DMS79 treated with DMSO at 0.1 percent for 48 hours (cell line): ENCODE results near the gene IDH2.
"Not testable (repeated sequence)": the region's sequence is repeated elsewhere in the genome, so short reads cannot be mapped to it uniquely, and the experiment has no call there.

Experiments used
- DNase-seq: peaks from one replicate; lab custom pipeline; 2025; lab: John Stamatoyannopoulos, UW

Gene IDH2

GRCh38 chr15:90101969-90102890 lies at the start of gene IDH2:
Gene IDH2 (minus strand): TSS chr15:90102468. CDS start chr15:90102390, 78 bp downstream.
- peak; percentile 32 for DNase-seq

DNA sequence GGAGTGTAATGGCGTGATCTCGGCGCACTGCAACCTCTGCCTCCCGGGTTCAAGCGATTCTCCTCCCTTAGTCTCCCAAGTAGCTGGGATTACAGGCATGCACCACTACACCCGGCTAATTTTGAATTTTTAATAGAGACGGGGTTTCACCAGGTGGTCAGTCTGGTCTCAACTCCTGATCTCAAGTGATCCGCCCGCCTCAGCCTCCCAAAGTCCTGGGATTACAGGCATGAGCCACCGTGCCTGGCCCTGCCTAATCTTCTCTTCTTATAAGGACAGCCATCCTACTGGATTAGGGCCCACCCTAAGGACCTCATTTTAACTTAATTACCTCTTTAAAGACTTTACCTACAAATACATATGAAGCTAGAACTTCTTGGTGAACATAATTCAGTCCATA lies 48.3 kb upstream of the IDH2 start:
- not testable (repeated sequence) for DNase-seq

- DNase-seq: no peak
Measured at GRCh38 chr15:90149609-90150340, 47.5 kb upstream of the IDH2 start.

GRCh38 chr15:90146198-90146761 lies 44.0 kb upstream of the IDH2 start:
- not testable (repeated sequence) for DNase-seq

DNA sequence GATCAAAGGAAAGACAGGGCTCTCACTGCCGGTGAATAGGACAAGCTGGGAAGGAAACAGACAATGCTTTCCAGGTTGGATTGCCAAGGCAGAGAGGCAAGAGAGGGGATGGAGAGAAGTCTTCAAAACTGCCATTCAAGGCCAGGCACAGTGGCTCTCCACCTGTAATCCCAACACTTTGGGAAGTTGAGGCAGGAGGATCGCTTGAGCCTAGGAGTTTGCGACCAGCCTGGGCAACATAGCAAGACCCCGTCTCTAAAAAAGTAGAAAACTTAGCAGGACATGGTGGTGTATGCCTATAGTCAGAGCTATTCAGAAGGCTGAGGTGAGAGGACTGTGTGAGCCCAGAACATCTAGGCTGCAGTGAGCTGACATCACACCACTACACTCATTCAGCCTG lies 43.5 kb upstream of the IDH2 start:
- no peak for DNase-seq

DNA sequence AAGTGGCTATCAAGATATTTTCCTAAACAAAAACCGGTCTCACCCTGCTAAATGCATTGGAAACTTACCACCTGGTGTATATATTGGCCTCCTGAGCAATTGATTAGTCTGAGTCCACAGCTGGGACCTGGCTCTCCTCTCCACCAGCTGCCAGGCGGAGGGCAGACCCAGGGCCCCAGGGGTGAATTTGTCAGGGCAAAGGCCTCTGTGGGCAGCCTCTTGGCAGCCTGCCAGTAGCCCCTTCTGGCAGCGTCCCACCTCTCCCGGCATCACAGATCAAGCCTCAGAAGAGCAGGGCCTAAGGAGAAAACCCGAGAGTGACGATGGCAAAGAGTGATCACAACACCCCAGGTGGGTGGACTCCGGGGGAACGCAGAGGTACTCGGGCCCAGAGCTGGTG lies 43.0 kb upstream of the IDH2 start:
- no peak for DNase-seq

DNA sequence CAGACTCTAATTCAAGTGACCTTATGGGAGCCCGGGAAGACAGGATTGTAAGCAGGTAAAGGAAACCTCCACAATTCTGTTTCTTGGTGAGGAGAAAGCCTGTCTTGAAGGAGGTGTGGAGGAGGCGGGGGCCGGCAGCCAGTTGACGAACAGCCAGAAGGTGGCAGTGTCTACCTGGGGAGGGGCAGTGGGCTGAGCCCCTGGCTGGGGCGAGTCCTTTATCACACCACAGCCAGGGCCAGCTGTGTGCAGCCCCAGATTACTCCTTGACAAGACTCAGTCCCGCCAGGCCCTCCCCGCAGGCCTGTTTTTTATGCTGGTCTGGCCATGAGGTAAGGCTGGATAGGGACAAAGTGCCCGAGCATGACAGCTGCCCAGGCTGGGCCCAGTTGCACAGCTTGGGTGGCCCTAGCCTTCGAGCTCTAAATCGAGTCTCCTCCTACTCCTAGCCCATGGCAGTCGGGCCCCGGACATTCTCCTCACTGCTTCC lies 40.9 kb upstream of the IDH2 start:
- DNase-seq: peak; percentile 22

- DNase-seq: no peak
Measured at GRCh38 chr15:90142216-90143165, 40.2 kb upstream of the IDH2 start.

- no peak for DNase-seq
Measured at GRCh38 chr15:90141646-90142045, 39.4 kb upstream of the IDH2 start.

- DNase-seq: not testable (repeated sequence)
Measured at GRCh38 chr15:90139549-90139948, 37.3 kb upstream of the IDH2 start.

GRCh38 chr15:90138071-90138833 lies 36.0 kb upstream of the IDH2 start:
- no peak for DNase-seq

DNA sequence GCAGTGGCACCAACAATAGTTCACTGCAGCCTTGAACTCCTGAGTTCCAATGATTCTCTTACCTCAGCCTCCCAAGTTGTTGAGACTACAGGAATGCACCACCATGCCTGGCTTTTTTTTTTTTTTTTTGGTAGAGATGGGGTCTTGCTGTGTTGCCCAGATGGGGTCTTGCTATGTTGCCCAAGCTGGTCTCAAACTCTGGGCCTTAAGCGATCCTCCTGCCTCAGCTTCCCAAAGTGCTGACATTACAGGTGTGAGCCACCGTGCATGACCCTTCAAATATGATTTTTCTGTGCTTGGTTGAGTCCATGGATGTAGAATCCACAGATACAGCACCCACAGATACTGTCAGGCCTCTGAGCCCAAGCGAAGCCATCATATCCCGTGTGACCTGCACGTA lies 30.2 kb upstream of the IDH2 start:
- DNase-seq: no peak

DNA sequence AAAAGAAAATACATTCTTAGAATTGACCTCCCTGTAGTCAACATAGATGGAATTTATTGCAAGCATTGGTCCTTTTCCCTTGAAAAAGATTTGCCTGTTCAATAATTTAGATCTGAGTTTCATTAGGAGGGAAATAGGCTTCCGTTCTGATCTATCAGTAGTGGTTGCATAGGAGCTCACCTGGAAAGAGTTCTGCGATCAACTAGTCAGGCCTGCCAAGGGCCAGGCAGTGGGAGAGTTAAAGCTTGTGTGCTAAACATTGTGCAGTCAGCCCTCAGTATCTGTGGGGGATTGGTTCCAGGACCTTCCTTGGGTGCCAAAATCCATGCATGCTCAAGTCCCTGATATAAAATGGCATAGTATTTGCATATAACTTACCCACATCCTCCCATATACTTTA lies 29.6 kb upstream of the IDH2 start:
- DNase-seq: no peak

GRCh38 chr15:90130291-90130690 lies 28.0 kb upstream of the IDH2 start:
- DNase-seq: no peak

GRCh38 chr15:90126596-90127435 lies 24.5 kb upstream of the IDH2 start:
- no peak for DNase-seq

- DNase-seq: no peak
Measured at GRCh38 chr15:90126022-90126421, 23.8 kb upstream of the IDH2 start.

GRCh38 chr15:90124507-90124906 lies 22.2 kb upstream of the IDH2 start:
- DNase-seq: peak; percentile 1

DNA sequence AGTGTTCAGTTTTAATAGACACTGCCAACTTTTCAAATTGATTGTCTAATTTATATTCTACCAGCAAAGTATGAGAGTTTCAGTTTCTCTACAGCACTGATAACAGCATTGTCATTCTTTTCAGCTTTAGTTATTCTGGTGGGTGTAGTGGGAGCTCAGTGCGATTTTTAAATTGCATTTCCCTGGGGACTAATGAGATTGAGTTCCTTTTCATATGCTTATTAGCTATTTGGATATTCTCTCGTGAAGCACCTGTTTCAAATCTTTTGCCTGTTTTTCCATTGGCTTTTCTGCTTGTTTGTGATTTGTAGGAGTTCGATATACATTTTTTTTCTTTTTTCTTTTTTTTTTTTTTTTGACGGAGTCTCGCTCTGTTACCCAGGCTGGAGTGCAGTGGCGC lies 18.8 kb upstream of the IDH2 start:
- no peak for DNase-seq

DNA sequence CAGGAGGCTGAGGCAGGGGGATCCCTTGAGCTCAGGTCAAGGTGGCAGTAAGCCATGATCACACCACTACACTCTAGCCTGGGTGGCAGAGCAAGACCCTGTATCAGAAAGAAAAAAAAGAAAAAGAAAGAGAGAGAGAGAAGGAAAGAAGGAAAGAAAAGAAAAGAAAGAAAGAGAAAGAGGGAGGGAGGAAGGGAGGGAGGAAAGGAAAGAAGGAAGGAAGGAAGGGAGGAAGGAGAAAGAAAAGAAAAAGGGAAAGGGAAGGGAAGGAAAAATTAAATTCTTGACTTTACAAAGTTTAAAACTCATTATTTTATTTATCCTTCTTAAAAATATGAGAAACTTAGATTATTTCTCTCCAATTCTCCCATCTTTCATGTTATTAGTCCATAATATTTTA lies 17.1 kb upstream of the IDH2 start:
- no peak for DNase-seq

GRCh38 chr15:90115783-90116182 lies 13.5 kb upstream of the IDH2 start:
- DNase-seq: no peak
